OCI-LY7 (cell line): ENCODE data around the gene FTO. TPM values are rescaled to one million over a fixed set of nuclear protein-coding genes. Genes with fewer than 3 reads are reported as not detected.

Source experiments
- BruUV-seq: library from RNA; stranded (reverse); fragments of 400-500 nt; replicated peaks from 2 replicates; lab custom pipeline; 2021; lab: Mats Ljungman, UMichigan
- CTCF ChIA-PET: fragments of 300-600 bp; sonication (Branson Sonifier 250); formaldehyde crosslinking; loops from one replicate; lab custom pipeline; 2022; ENCODE audit warnings: antibody characterized with exemption; ENCODE audit not compliant: unreplicated experiment; lab: Charles Lee
- POLR2A ChIA-PET: fragments of 300-600 bp; sonication (Branson Sonifier 250); formaldehyde crosslinking; loops from one replicate; lab custom pipeline; 2022; ENCODE audit warnings: antibody characterized with exemption; lab: Charles Lee
- DNase-seq: peaks from one replicate; pipeline ENCODE4 v3.0.0-alpha.2; 2015; ENCODE audit warnings: low spot score
- H2AFZ ChIP-seq: fragments of 200-600 bp; sonication (generic), shearing (Covaris generic); 2 replicates; pipeline ENCODE4 v1.6.1; 2014; ENCODE audit warnings: mild to moderate bottlenecking, antibody characterized with exemption, low read length, moderate library complexity
- H3K27ac ChIP-seq: fragments of 200-600 bp; sonication (generic); 2 replicates; pipeline ENCODE4 v1.5.1; 2014; ENCODE audit warnings: mixed run types, low read depth, mild to moderate bottlenecking, moderate library complexity, low read length, inconsistent platforms; ENCODE audit not compliant: poor library complexity, severe bottlenecking
- H3K36me3 ChIP-seq: fragments of 200-600 bp; sonication (generic); 2 replicates; pipeline ENCODE4 v1.6.1; 2014; ENCODE audit warnings: mild to moderate bottlenecking, antibody characterized with exemption, low read length, moderate library complexity, mixed read lengths; ENCODE audit not compliant: insufficient read depth
- H3K4me1 ChIP-seq: fragments of 200-600 bp; sonication (generic); 2 replicates; pipeline ENCODE4 v1.5.1; 2014; ENCODE audit warnings: mild to moderate bottlenecking, low read length; ENCODE audit not compliant: insufficient read depth, poor library complexity, severe bottlenecking
- H3K4me2 ChIP-seq: fragments of 200-600 bp; sonication (generic); 2 replicates; pipeline ENCODE4 v1.6.1; 2014; ENCODE audit warnings: mild to moderate bottlenecking, low read length
- H3K4me3 ChIP-seq: fragments of 200-600 bp; sonication (generic); 2 replicates; pipeline ENCODE4 v1.5.1; 2014; ENCODE audit warnings: mild to moderate bottlenecking, low read depth, low read length; ENCODE audit not compliant: poor library complexity, severe bottlenecking
- H3K79me2 ChIP-seq: fragments of 200-600 bp; sonication (generic); 2 replicates; pipeline ENCODE4 v1.6.1; 2016; ENCODE audit warnings: low read depth, mild to moderate bottlenecking, low read length, moderate library complexity, mixed read lengths; ENCODE audit not compliant: insufficient read depth
- H3K9me2 ChIP-seq: fragments of 200-600 bp; sonication (generic); 2 replicates; pipeline ENCODE4 v1.6.1; 2016; ENCODE audit warnings: mild to moderate bottlenecking, low read length, mixed read lengths; ENCODE audit not compliant: insufficient read depth
- H3K9me3 ChIP-seq: fragments of 200-600 bp; sonication (generic); 2 replicates; pipeline ENCODE4 v1.6.1; 2014; ENCODE audit warnings: mild to moderate bottlenecking, mixed run types, low read length, mixed read lengths
- H4K20me1 ChIP-seq: fragments of 200-600 bp; sonication (generic); 2 replicates; pipeline ENCODE4 v1.6.1; 2014; ENCODE audit warnings: mild to moderate bottlenecking, antibody characterized with exemption, low read length, moderate library complexity, mixed read lengths; ENCODE audit not compliant: insufficient read depth
- CTCF ChIP-seq: fragments of 200-600 bp; sonication (generic); conservative IDR thresholded peaks from 2 replicates; pipeline ENCODE4 v1.5.1; 2014; ENCODE audit warnings: mild to moderate bottlenecking, antibody characterized with exemption, low read length, moderate library complexity, mixed read lengths
- EZH2phosphoT487 ChIP-seq: fragments of 200-600 bp; sonication (generic); IDR thresholded peaks from 2 replicates; pipeline ENCODE4 v1.6.1; 2018; ENCODE audit warnings: low read depth, borderline replicate concordance, mild to moderate bottlenecking, mixed run types, antibody characterized with exemption, low read length, moderate library complexity, mixed read lengths
- intact Hi-C: fragments of 100-400 bp; cut with micrococcal nuclease; formaldehyde crosslinking; loops from one replicate; pipeline ENCODE4 v1.10.0; 2022; ENCODE audit not compliant: unreplicated experiment
- total RNA-seq, 2 experiments: library from RNA; depleted of rRNA in 1 of 2; stranded (reverse); fragments of >200 nt in 1 of 2; shearing (Covaris generic) in 1 of 2; gene quantifications; 2 replicates each; pipeline ENCODE4 v1.2.3, GENCODE V29; 2014 to 2022

FTO gene
- total RNA-seq, 2 experiments from 2014 or later = 57.1 to 68.0 TPM

GRCh38 chr16:53821957-53822625, 118.1 kb downstream of the FTO start:
- no peak overlapping the region for H2AFZ ChIP-seq
- H3K4me3 ChIP-seq = no peak overlapping the region
- no peaks in the 10 kb centered on the region for H4K20me1 ChIP-seq
- intact Hi-C loops = no loop called here
- no peak overlapping the region for H3K4me2 ChIP-seq
- TF ChIP-seq CTCF (no peak), EZH2phosphoT487 (no peak)
- no peak overlapping the region for H3K27ac ChIP-seq
- ChIA-PET CTCF (no interaction called here), POLR2A (interaction anchor here (0.6 kb wide), 2 partner anchors 9 to 206 kb away, joined by 3 read pairs; no protein-coding TSS in a partner anchor)
- H3K9me2 ChIP-seq = no peaks in the 10 kb centered on the region
- DNase-seq = no peak
- no TSS peak for BruUV-seq
- H3K36me3 ChIP-seq = 0 out of 2 replicates have a peak, but pooled peaks cover 5% of the 10 kb centered on the region
- no peaks in the 10 kb centered on the region for H3K4me1 ChIP-seq
- H3K79me2 ChIP-seq = no peaks in the 10 kb centered on the region
- no peaks in the 10 kb centered on the region for H3K9me3 ChIP-seq

DNA sequence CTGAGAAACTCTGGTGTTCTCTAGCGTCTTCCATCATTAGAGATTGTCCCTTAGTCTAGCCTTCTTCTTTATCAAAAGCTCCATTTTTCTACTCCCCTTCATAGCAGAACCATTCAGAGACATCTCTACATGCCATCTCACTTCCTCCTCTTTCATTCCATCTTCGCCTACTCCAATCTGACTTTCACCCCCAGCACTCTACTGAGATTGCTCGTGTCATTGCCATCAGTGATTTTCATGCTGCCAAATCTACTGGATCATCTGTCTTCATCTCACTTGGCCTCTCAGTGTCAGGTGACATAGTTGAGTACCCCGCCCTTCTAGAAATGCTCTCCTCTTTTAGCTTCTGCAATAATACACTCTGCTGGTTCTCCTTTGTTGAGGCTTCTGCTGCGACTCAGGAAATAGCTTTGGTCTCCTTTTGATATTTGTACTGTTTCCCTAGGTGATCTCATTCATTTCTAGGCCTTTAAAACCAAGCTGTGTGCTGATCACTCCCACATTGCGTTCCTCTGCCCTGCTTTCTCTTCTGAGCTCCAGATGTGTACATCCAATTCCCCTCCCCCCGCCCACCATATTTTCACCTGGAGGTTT, 119.1 kb downstream of the FTO start:
- Histone ChIP-seq H3K9me3 (no peaks in the 10 kb centered on the region), H3K36me3 (peaks cover 9% of the 10 kb centered on the region; the same call in 1 of the 2 replicates), H3K4me2 (no peak overlapping the region), H3K4me1 (no peaks in the 10 kb centered on the region), H3K9me2 (no peaks in the 10 kb centered on the region), H3K79me2 (no peaks in the 10 kb centered on the region), H3K27ac (no peak overlapping the region), H3K4me3 (no peak overlapping the region), H2AFZ (no peak overlapping the region), H4K20me1 (no peaks in the 10 kb centered on the region)
- BruUV-seq = no TSS peak
- ChIA-PET CTCF (no interaction called here), POLR2A (interaction anchor here (0.6 to 1.1 kb wide), 3 partner anchors 8 to 15 kb away, joined by 3 to 4 read pairs (median 3); no protein-coding TSS in a partner anchor)
- DNase-seq = peak; percentile 1
- TF ChIP-seq CTCF (no peak), EZH2phosphoT487 (no peak)
- intact Hi-C loops = no loop called here

- TF ChIP-seq CTCF = no peak
- no peak for TF ChIP-seq EZH2phosphoT487
- ChIA-PET CTCF (no interaction called here), POLR2A (interaction anchor here (0.7 kb wide), 1 partner anchor 1522 kb away, joined by 3 read pairs; no protein-coding TSS in a partner anchor)
- no peaks in the 10 kb centered on the region for H3K79me2 ChIP-seq
- DNase-seq = no peak
- no peak overlapping the region for H2AFZ ChIP-seq
- no peaks in the 10 kb centered on the region for H4K20me1 ChIP-seq
- H3K27ac ChIP-seq = no peak overlapping the region
- BruUV-seq = no TSS peak
- H3K9me2 ChIP-seq = no peaks in the 10 kb centered on the region
- H3K9me3 ChIP-seq = no peaks in the 10 kb centered on the region
- H3K4me1 ChIP-seq = no peaks in the 10 kb centered on the region
- intact Hi-C loops = no loop called here
- H3K4me2 ChIP-seq = no peak overlapping the region
- no peak overlapping the region for H3K4me3 ChIP-seq
- H3K36me3 ChIP-seq = peaks cover 9% of the 10 kb centered on the region; the same call in 1 of the 2 replicates
Measured at GRCh38 chr16:53826658-53827057, 122.7 kb downstream of the FTO start.
